SH-SY5Y (cell line): ENCODE data around the gene NPIPB8.
"Not testable (repeated sequence)": the region's sequence is repeated elsewhere in the genome, so short reads cannot be mapped to it uniquely, and the experiment has no call there.

Experiments used
- GATA2 ChIP-seq: IDR thresholded peaks from 2 replicates; pipeline ENCODE4 v1.6.1; 2011; ENCODE audit warnings: mild to moderate bottlenecking, low read depth, low read length
- GATA3 ChIP-seq: IDR thresholded peaks from 2 replicates; pipeline ENCODE4 v1.6.1; 2011; ENCODE audit warnings: low read depth, mild to moderate bottlenecking, low read length, moderate library complexity

The NPIPB8 gene

GRCh38 chr16:28637765-28638164 is at the start of gene NPIPB8:
NPIPB8 (plus strand) TSS chr16:28638065; CDS start chr16:28638361, 296 bp downstream.
- TF ChIP-seq GATA2, GATA3: not testable (repeated sequence)

- TF ChIP-seq GATA3 = no peak
- no peak for TF ChIP-seq GATA2
Observed at GRCh38 chr16:28589069-28589468, 48.8 kb upstream of the NPIPB8 start.

- TF ChIP-seq GATA3 (no peak), GATA2 (no peak)
Observed at GRCh38 chr16:28589930-28590329, 47.9 kb upstream of the NPIPB8 start.

- no peak for TF ChIP-seq GATA2
- TF ChIP-seq GATA3 = no peak
Observed at GRCh38 chr16:28590384-28591340, 47.2 kb upstream of the NPIPB8 start.

GRCh38 chr16:28591355-28591754 is 46.5 kb upstream of the NPIPB8 start:
- TF ChIP-seq GATA3 (no peak), GATA2 (no peak)

- TF ChIP-seq GATA2 (no peak), GATA3 (no peak)
Observed at GRCh38 chr16:28592511-28592910, 45.4 kb upstream of the NPIPB8 start.

- TF ChIP-seq GATA3 (no peak), GATA2 (no peak)
Observed at GRCh38 chr16:28592979-28593553, 44.8 kb upstream of the NPIPB8 start.

GRCh38 chr16:28596115-28596630 is 41.7 kb upstream of the NPIPB8 start:
- no peak for TF ChIP-seq GATA2
- TF ChIP-seq GATA3 = no peak

GRCh38 chr16:28596840-28597691 is 40.8 kb upstream of the NPIPB8 start, which contains the start of gene SULT1A2:
SULT1A2 (minus strand) TSS chr16:28597050; CDS start chr16:28595930, 1,120 bp downstream.
- TF ChIP-seq GATA3 = no peak
- no peak for TF ChIP-seq GATA2

- no peak for TF ChIP-seq GATA3
- no peak for TF ChIP-seq GATA2
Observed at GRCh38 chr16:28597692-28598261, 40.1 kb upstream of the NPIPB8 start.

GRCh38 chr16:28602529-28602928 is 35.3 kb upstream of the NPIPB8 start:
- TF ChIP-seq GATA3 = no peak

GRCh38 chr16:28603381-28604185 is 34.3 kb upstream of the NPIPB8 start:
- no peak for TF ChIP-seq GATA3
- no peak for TF ChIP-seq GATA2

- TF ChIP-seq GATA2 = no peak
- TF ChIP-seq GATA3 = no peak
Observed at GRCh38 chr16:28604186-28604565, 33.7 kb upstream of the NPIPB8 start.
